ENCODE results near the gene TERB1. TPM values are rescaled to one million over a fixed set of nuclear protein-coding genes. Genes with fewer than 3 reads are reported as not detected.

Gene TERB1
- total RNA-seq, 1 experiment from 2014 or later: not detected

DNA sequence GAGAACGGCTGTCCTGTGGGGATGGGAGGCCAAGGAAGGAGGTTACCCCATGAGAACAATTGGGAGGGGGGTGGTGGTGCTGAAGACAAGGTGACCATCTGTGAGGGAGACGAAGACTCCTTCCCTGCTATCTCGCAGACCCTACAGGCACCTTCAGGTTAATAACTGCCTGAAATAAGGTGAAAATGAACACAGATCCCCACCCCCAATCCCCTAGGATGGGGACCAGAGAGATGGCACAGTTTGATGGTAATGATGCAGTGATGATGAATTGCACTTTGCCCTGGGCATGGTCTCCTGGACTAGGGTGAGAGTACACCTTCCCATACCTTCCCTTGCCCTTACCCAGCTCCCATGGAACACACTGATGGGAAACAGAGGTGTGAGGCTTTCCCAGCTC lies 30.8 kb upstream of the TERB1 start:
- H3K27ac ChIP-seq (ENCODE audit: low read depth, low read length): no peak overlapping the region
- H3K9me3 ChIP-seq (ENCODE audit: control insufficient read depth in 1 of 2, insufficient read depth in 1 of 2, low read depth in 1 of 2, low read length in 2 of 2): no peaks in the 10 kb centered on the region
- no peak for TF ChIP-seq EGR1 (IDR thresholded peaks at IDR 0.05; ENCODE audit: low read depth)
- TF ChIP-seq ZFX (IDR thresholded peaks at IDR 0.05): no peak
- TF ChIP-seq RAD21 (IDR thresholded peaks at IDR 0.05; ENCODE audit: low read depth): no peak
- TF ChIP-seq EZH2phosphoT487 (IDR thresholded peaks at IDR 0.05; ENCODE audit: borderline replicate concordance): no peak
- TF ChIP-seq, protein P1, sequence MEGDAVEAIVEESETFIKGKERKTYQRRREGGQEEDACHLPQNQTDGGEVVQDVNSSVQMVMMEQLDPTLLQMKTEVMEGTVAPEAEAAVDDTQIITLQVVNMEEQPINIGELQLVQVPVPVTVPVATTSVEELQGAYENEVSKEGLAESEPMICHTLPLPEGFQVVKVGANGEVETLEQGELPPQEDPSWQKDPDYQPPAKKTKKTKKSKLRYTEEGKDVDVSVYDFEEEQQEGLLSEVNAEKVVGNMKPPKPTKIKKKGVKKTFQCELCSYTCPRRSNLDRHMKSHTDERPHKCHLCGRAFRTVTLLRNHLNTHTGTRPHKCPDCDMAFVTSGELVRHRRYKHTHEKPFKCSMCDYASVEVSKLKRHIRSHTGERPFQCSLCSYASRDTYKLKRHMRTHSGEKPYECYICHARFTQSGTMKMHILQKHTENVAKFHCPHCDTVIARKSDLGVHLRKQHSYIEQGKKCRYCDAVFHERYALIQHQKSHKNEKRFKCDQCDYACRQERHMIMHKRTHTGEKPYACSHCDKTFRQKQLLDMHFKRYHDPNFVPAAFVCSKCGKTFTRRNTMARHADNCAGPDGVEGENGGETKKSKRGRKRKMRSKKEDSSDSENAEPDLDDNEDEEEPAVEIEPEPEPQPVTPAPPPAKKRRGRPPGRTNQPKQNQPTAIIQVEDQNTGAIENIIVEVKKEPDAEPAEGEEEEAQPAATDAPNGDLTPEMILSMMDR (IDR thresholded peaks at IDR 0.05 in 2 of 3, conservative IDR thresholded peaks at IDR 0.05 in 1 of 3; ENCODE audit: borderline replicate concordance in 1 of 3, insufficient read depth in 1 of 3, low read depth in 2 of 3, low read length in 2 of 3): no peak
- TF ChIP-seq, protein P2, sequence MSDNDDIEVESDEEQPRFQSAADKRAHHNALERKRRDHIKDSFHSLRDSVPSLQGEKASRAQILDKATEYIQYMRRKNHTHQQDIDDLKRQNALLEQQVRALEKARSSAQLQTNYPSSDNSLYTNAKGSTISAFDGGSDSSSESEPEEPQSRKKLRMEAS (IDR thresholded peaks at IDR 0.05): no peak
- H4K20me1 ChIP-seq (ENCODE audit: insufficient read depth): no peaks in the 10 kb centered on the region
- H2AFZ ChIP-seq (ENCODE audit: low read depth, low read length, poor library complexity, severe bottlenecking): no peak overlapping the region
- no TSS peak for BruUV-seq (replicated peaks)
- peaks cover 35% of the 10 kb centered on the region for H3K79me2 ChIP-seq (ENCODE audit: insufficient read depth, low read length)
- no peak overlapping the region for H3K9ac ChIP-seq (ENCODE audit: low read length)
- ChIA-PET POLR2A (no interaction called here), RAD21 (ENCODE audit: low non-redundant PET in 1 of 2, low total read pairs in 2 of 2, uncharacterized antibody in 2 of 2, unreplicated experiment in 2 of 2) (interaction anchor here in 1 of 2 experiments (0.6 to 1.8 kb wide), 2 partner anchors 36 to 41 kb away, joined by 4 to 6 read pairs; no protein-coding TSS in a partner anchor), CTCF (interaction anchor here (1.8 kb wide), 1 partner anchor 91 kb away, joined by 8 read pairs; no protein-coding TSS in a partner anchor)
- no peaks in the 10 kb centered on the region for H3K27me3 ChIP-seq (ENCODE audit: insufficient read depth, low read length)
- no peak for DNase-seq (ENCODE audit: low read depth, low spot score)
- H3K36me3 ChIP-seq (ENCODE audit: control insufficient read depth in 1 of 2, insufficient read depth in 2 of 2, low read length in 2 of 2): peaks cover 5 to 6% of the 10 kb centered on the region in 2 experiments; a peak in 1 of 4 replicates
- H3K9me2 ChIP-seq (ENCODE audit: insufficient read depth): no peaks in the 10 kb centered on the region
- intact Hi-C loops (cut with micrococcal nuclease): no loop called here
- ATAC-seq: no peak
- no peak overlapping the region for H3K4me3 ChIP-seq (replicated peaks in 1 of 2; ENCODE audit: low read depth in 1 of 2, low read length in 2 of 2)
- H3K4me2 ChIP-seq (ENCODE audit: low read length): no peak overlapping the region
- H3K4me1 ChIP-seq (ENCODE audit: control insufficient read depth in 1 of 2, insufficient read depth in 2 of 2, low read length in 2 of 2): peaks cover 7 to 13% of the 10 kb centered on the region in 2 experiments
